Immature natural killer cell (primary cell): Measurements from ENCODE around the gene RARB. TPM values are rescaled to one million over a fixed set of nuclear protein-coding genes. Genes with fewer than 3 reads are reported as not detected.

ENCODE experiments used
- DNase-seq, 3 donors: peaks; one replicate each; pipeline ENCODE4 v3.0.0; 2022; ENCODE audit warnings: mixed read lengths in 1 of 3
- H3K27ac Mint-ChIP-seq, 6 donors: one replicate each; pipeline ENCODE4 v1.8.0; 2020; ENCODE audit warnings: mixed read lengths in 6 of 6, mild to moderate bottlenecking in 5 of 6, inconsistent platforms in 4 of 6, moderate library complexity in 3 of 6
- H3K27me3 Mint-ChIP-seq, 3 donors: one replicate each; pipeline ENCODE4 v1.8.0; 2020 to 2021; ENCODE audit warnings: low read depth in 3 of 3, mild to moderate bottlenecking in 3 of 3, mixed read lengths in 3 of 3, moderate library complexity in 3 of 3, inconsistent platforms in 1 of 3
- H3K36me3 Mint-ChIP-seq, 3 donors: one replicate each; pipeline ENCODE4 v1.8.0; 2020; ENCODE audit warnings: mixed read lengths in 3 of 3, inconsistent platforms in 2 of 3, mild to moderate bottlenecking in 2 of 3
- H3K4me1 Mint-ChIP-seq, 2 donors: one replicate each; pipeline ENCODE4 v1.8.0; 2020; ENCODE audit warnings: inconsistent platforms in 2 of 2, mild to moderate bottlenecking in 2 of 2, mixed read lengths in 2 of 2, moderate library complexity in 1 of 2
- H3K4me3 Mint-ChIP-seq, 5 donors: one replicate each; pipeline ENCODE4 v1.8.0; 2020; ENCODE audit warnings: mild to moderate bottlenecking in 5 of 5, mixed read lengths in 5 of 5, inconsistent platforms in 3 of 5, moderate library complexity in 3 of 5
- H3K9me3 Mint-ChIP-seq, 6 donors: one replicate each; pipeline ENCODE4 v1.8.0; 2020; ENCODE audit warnings: mild to moderate bottlenecking in 6 of 6, mixed read lengths in 6 of 6, inconsistent platforms in 4 of 6, moderate library complexity in 3 of 6
- polyA plus RNA-seq, 3 donors: library from polyadenylated mRNA; unstranded; fragments of 300-500 nt; fragmentation: Illumina TruSeq; gene quantifications; one replicate each; pipeline ENCODE4 v1.2.3, GENCODE V29; 2021

RARB gene
- polyA plus RNA-seq, 3 donors from 2014 or later: 0.19 to 0.61 TPM; not detected in 1

DNA sequence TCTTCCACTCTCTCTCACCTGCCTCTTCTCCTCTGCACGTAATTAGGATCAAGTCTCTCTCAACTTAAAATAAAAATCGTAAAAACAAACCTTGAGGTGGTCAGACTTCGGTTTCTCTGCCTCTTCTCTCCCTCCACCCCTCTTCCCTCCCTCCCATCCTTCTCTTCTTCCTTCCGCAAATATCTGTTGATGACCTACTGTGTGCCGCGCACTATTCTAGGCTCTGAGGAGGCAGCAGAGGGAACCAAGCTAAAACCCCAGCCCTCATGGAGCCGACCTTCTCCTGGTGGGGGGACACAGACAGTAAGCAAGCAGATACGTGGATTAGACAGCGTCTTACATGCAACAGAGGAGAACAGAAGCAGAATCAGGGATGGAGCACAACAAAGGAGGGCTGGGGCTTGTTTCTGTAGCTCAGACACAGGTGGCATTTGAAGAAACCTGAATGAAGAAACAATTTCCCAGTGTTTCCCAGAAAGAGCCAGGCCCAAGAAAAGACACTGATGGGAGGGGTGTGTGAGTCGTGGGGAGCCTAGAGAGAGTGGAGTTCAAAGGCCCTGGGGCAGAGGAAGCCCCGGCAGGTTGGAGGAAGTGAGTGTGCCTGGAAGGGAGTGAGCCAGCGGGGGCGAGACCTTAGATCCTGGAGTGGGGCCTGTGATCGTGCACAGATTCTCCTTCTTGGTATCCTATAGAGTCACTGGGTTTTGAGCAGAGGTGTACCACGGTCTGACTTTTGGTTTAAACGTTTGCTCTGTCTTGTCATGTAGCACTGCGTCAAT is 156.1 kb downstream of the RARB start:
- no peak for DNase-seq
- Mint-ChIP-seq H3K36me3 (no peaks in the 10 kb centered on the region), H3K4me1 (peaks cover 9 to 11% of the 10 kb centered on the region in 2 donors), H3K9me3 (peaks cover 0 to 2% (median 0%) of the 10 kb centered on the region in 6 donors), H3K27ac (no peak overlapping the region), H3K27me3 (peaks cover 0 to 7% (median 4%) of the 10 kb centered on the region in 3 donors), H3K4me3 (no peak overlapping the region)

DNA sequence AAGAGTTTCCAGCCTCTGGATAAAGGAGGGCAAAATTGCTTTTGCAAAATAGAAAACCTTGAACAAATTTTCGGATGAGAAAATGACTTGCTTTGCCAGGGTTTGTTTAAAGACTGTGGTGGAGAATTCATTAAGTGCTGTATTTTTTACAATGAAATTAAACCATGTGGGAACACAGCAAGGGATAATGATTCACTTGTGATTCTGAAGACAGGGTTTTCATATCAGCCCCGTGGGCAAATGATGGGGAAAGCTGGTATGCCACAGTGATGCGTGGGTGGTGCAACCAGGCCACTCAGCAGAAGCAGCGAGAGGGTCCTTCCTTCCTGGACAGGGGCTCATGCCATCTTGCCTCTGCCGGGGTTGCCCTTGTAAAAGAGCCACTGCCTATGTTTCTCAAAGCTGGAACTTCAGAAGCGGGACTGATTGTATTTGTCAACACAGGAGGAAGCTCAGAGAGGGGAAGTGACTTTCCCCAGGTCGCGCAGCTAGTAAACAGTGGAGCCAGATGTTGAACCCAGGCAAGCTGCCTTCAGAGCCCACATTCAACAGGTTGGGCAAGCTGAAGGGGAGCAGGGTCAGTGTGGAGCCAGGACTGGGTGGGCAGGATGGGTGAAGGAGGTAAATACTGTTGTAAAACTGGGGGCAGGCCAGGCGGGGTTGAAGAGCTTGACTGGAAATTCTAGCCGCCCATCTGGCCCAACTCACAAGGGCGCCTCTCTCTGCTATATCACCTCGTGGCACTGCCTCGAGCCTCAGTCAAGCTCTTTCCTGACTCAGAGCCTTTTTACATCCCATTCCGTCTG is 157.5 kb downstream of the RARB start:
- no peaks in the 10 kb centered on the region for H3K36me3 Mint-ChIP-seq
- no peak for DNase-seq
- H3K27ac Mint-ChIP-seq: no peak overlapping the region
- no peak overlapping the region for H3K4me3 Mint-ChIP-seq
- peaks cover 9 to 11% of the 10 kb centered on the region in 2 donors for H3K4me1 Mint-ChIP-seq
- peaks cover 0 to 2% (median 0%) of the 10 kb centered on the region in 6 donors for H3K9me3 Mint-ChIP-seq
- peaks cover 0 to 4% (median 4%) of the 10 kb centered on the region in 3 donors for H3K27me3 Mint-ChIP-seq

DNA sequence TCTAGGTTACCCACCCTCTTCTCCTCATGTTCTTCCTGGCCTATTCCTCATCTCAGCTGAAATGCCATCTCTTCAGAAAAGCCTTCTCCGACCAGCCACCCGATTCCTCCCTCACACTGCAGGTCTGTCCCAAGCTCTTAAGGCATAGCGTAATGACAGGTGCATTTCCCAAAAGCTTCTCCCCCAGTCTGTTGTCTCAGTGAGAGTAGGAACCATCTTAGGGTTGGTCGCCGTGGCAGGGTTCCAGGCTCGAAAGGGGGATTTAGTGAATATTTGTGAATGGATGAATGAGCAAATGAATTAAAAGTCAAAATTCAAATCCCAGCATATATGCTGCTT is 158.1 kb downstream of the RARB start:
- no peak overlapping the region for H3K27ac Mint-ChIP-seq
- H3K36me3 Mint-ChIP-seq: no peaks in the 10 kb centered on the region
- peaks cover 0 to 2% (median 0%) of the 10 kb centered on the region in 6 donors for H3K9me3 Mint-ChIP-seq
- H3K27me3 Mint-ChIP-seq: peaks cover 0 to 4% (median 4%) of the 10 kb centered on the region in 3 donors
- DNase-seq: no peak
- H3K4me1 Mint-ChIP-seq: peaks cover 9 to 11% of the 10 kb centered on the region in 2 donors
- H3K4me3 Mint-ChIP-seq: no peak overlapping the region

- H3K4me1 Mint-ChIP-seq: peaks cover 9 to 11% of the 10 kb centered on the region in 2 donors
- no peak overlapping the region for H3K27ac Mint-ChIP-seq
- H3K27me3 Mint-ChIP-seq: peaks cover 0 to 4% (median 4%) of the 10 kb centered on the region in 3 donors
- peaks cover 0 to 2% (median 0%) of the 10 kb centered on the region in 6 donors for H3K9me3 Mint-ChIP-seq
- DNase-seq: no peak
- no peak overlapping the region for H3K4me3 Mint-ChIP-seq
- no peaks in the 10 kb centered on the region for H3K36me3 Mint-ChIP-seq
Measured at GRCh38 chr3:25586553-25586952, 158.5 kb downstream of the RARB start.

GRCh38 chr3:25587094-25587493 is 159.0 kb downstream of the RARB start:
- Mint-ChIP-seq H3K9me3 (no peaks in the 10 kb centered on the region), H3K27ac (no peak overlapping the region), H3K4me3 (no peak overlapping the region), H3K27me3 (peaks cover 0 to 4% (median 4%) of the 10 kb centered on the region in 3 donors), H3K4me1 (peaks cover 9 to 11% of the 10 kb centered on the region in 2 donors), H3K36me3 (no peaks in the 10 kb centered on the region)
- DNase-seq: no peak

DNA sequence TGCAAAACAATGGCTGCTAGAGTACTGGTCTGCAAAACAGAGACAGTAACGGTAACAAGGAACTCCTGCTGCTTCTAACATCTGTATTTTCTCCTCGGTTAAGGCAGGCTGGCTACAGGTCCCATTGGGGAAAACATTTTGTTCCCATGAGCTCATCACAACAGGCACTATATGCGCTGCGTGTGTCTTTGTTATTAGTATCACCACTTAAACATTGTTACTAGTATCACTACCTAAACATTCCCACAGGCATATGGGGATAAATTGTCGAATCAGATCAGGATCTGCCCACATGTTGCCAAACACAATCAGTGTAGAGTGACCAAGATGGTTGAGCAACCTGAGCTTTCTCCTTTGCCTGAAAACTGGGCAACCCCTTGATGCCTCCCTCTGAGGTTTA is 159.5 kb downstream of the RARB start:
- Mint-ChIP-seq H3K4me1 (peaks cover 9 to 11% of the 10 kb centered on the region in 2 donors), H3K27me3 (peaks cover 0 to 4% (median 4%) of the 10 kb centered on the region in 3 donors), H3K4me3 (no peak overlapping the region), H3K27ac (no peak overlapping the region), H3K36me3 (no peaks in the 10 kb centered on the region), H3K9me3 (no peaks in the 10 kb centered on the region)
- no peak for DNase-seq

- Mint-ChIP-seq H3K9me3 (no peaks in the 10 kb centered on the region), H3K27me3 (peaks cover 0 to 4% (median 4%) of the 10 kb centered on the region in 3 donors), H3K4me1 (peaks cover 9 to 11% of the 10 kb centered on the region in 2 donors), H3K36me3 (no peaks in the 10 kb centered on the region), H3K4me3 (no peak overlapping the region), H3K27ac (no peak overlapping the region)
- no peak for DNase-seq
Measured at GRCh38 chr3:25587975-25588374, 159.9 kb downstream of the RARB start.

DNA sequence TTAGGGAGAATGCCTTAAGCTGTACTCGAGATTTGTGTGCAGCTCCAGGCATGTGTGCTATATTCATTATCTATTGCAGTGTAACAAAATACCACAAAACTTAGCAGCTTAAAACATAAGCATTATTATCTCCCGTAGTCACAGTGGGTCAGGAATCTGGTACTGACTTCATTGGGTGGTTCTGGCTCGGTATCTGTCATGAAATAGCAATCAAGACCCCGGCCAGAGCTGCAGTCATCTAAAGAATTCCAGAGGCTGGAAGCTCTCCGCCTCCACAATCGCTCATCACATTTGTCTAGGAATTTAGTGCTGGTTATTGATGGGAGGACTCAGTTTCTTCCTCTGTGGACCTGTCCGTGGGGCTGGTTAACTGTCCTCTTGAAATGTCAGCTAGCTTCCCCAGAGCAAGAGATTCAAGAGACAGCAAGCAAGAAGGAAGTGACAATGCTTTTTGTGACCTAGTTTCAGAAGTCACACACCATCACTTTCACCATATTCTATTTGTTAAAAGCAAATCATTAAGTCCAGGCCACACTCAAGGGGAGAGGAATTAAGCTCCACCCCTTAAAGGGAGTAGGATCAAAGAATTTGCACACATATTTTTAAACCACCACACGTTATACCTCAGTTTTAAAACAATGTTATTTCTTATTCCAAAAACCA is 160.5 kb downstream of the RARB start:
- no peak for DNase-seq
- no peak overlapping the region for H3K4me3 Mint-ChIP-seq
- H3K27me3 Mint-ChIP-seq: peaks cover 0 to 4% (median 4%) of the 10 kb centered on the region in 3 donors

GRCh38 chr3:25589104-25589782 is 161.2 kb downstream of the RARB start:
- H3K4me1 Mint-ChIP-seq: peaks cover 9 to 11% of the 10 kb centered on the region in 2 donors
- DNase-seq: no peak
- H3K27me3 Mint-ChIP-seq: peaks cover 0 to 4% (median 0%) of the 10 kb centered on the region in 3 donors

More for the DNA sequence above, 160.5 kb downstream of the RARB start:
- Mint-ChIP-seq H3K36me3 (no peaks in the 10 kb centered on the region), H3K4me1 (peaks cover 9 to 11% of the 10 kb centered on the region in 2 donors), H3K27ac (peak overlapping the region in 1 of 6 donors; percentile 47), H3K9me3 (no peaks in the 10 kb centered on the region)

GRCh38 chr3:25589783-25590258 is 161.8 kb downstream of the RARB start:
- Mint-ChIP-seq H3K27me3 (no peaks in the 10 kb centered on the region), H3K4me1 (peaks cover 9 to 11% of the 10 kb centered on the region in 2 donors), H3K27ac (no peak overlapping the region), H3K4me3 (no peak overlapping the region), H3K36me3 (no peaks in the 10 kb centered on the region), H3K9me3 (no peaks in the 10 kb centered on the region)
- no peak for DNase-seq

More at GRCh38 chr3:25589104-25589782, 161.2 kb downstream of the RARB start:
- H3K4me3 Mint-ChIP-seq: no peak overlapping the region
- no peaks in the 10 kb centered on the region for H3K36me3 Mint-ChIP-seq
- H3K9me3 Mint-ChIP-seq: no peaks in the 10 kb centered on the region
- H3K27ac Mint-ChIP-seq: peak overlapping the region in 1 of 6 donors; percentile 47

- peaks cover 11 to 12% of the 10 kb centered on the region in 2 donors for H3K4me1 Mint-ChIP-seq
- DNase-seq: no peak
- H3K4me3 Mint-ChIP-seq: no peak overlapping the region
- H3K27me3 Mint-ChIP-seq: no peaks in the 10 kb centered on the region
- no peaks in the 10 kb centered on the region for H3K9me3 Mint-ChIP-seq
- peaks cover 3 to 16% (median 6%) of the 10 kb centered on the region in 3 donors for H3K36me3 Mint-ChIP-seq
- H3K27ac Mint-ChIP-seq: peak overlapping the region in 2 of 6 donors; percentile 6 to 49
Measured at GRCh38 chr3:25592510-25592968, 164.5 kb downstream of the RARB start.

DNA sequence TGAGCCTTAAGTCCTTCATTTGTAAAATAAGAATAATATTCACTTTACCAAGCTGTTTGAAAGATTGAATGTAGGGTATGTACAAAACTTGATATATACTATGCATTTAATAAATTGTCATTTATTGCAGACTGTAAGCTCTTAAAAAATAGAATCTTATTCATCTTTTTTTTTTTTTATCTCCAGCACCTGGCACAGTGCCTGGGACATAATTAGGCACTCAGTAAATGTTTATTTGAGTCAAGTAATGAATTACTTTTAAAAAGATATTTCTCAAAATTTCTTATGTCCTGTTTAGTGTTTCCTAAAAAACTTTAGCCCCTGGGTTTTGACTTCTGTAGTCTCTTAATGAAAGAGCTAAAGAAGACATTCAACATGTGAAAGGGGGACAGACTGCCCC is 164.9 kb downstream of the RARB start:
- Mint-ChIP-seq H3K27me3 (no peaks in the 10 kb centered on the region), H3K36me3 (peaks cover 3 to 20% (median 6%) of the 10 kb centered on the region in 3 donors), H3K4me3 (no peak overlapping the region), H3K9me3 (no peaks in the 10 kb centered on the region), H3K27ac (no peak overlapping the region), H3K4me1 (peaks cover 13 to 17% of the 10 kb centered on the region in 2 donors)
- DNase-seq: no peak

- Mint-ChIP-seq H3K4me1 (peaks cover 5 to 9% of the 10 kb centered on the region in 2 donors), H3K9me3 (no peaks in the 10 kb centered on the region), H3K4me3 (no peak overlapping the region), H3K36me3 (peaks cover 8 to 27% (median 11%) of the 10 kb centered on the region in 3 donors), H3K27me3 (no peaks in the 10 kb centered on the region), H3K27ac (peak overlapping the region in 4 of 6 donors; percentile 4 to 53 (median 25))
- peak; percentile 45 to 50 (median 45) for DNase-seq
Measured at GRCh38 chr3:25594007-25594502, 166.0 kb downstream of the RARB start.
